B cell (primary cell): ENCODE results near the gene TAS2R19. TPM values are rescaled to one million over a fixed set of nuclear protein-coding genes. Genes with fewer than 3 reads are reported as not detected.

Experiments
- ATAC-seq: fragments of 200-7000 bp; cut with Tn5 transposase; one replicate; pipeline ENCODE4 v1.10.0; 2021; ENCODE audit warnings: low read depth, mild to moderate bottlenecking, moderate number of reproducible peaks, moderate library complexity
- CTCF ChIA-PET: fragments of 350-600 bp; sonication (Branson Sonifier 250); formaldehyde crosslinking; loops from one replicate; lab custom pipeline; 2021; ENCODE audit warnings: antibody characterized with exemption, inconsistent platforms; lab: Charles Lee
- POLR2A ChIA-PET: fragments of 350-600 bp; sonication (Branson Sonifier 250); formaldehyde crosslinking; loops from one replicate; lab custom pipeline; 2021; ENCODE audit warnings: antibody characterized with exemption; lab: Charles Lee
- DNase-seq: peaks from one replicate; pipeline ENCODE4 v3.0.0; 2013
- H2AFZ ChIP-seq: 2 replicates; pipeline ENCODE4 v1.6.1; 2012; ENCODE audit warnings: mild to moderate bottlenecking, low read depth, low read length; ENCODE audit not compliant: insufficient read depth, poor library complexity, severe bottlenecking
- H3K27ac ChIP-seq, 2 donors: 1 replicate in 1 of 2; 2 replicates in 1 of 2; pipeline ENCODE4 v1.5.1; 2012 to 2013; ENCODE audit warnings: low read length in 2 of 2, mild to moderate bottlenecking in 2 of 2, moderate library complexity in 1 of 2
- H3K27me3 ChIP-seq, 4 experiments: fragments of 200-600 bp in 1 of 4; sonication (generic) in 1 of 4; replicated peaks in 1 of 4; 1 replicate in 2 of 4; 2 replicates in 2 of 4; pipeline versions ENCODE4 v1.6.1 to v1.7.0; 2013 to 2016; ENCODE audit warnings: low read length in 3 of 4, mild to moderate bottlenecking in 2 of 4, mixed read lengths in 1 of 4, moderate library complexity in 1 of 4; ENCODE audit not compliant: insufficient read depth in 4 of 4, control insufficient read depth in 3 of 4; ENCODE audit errors: control extremely low read depth in 1 of 4
- H3K36me3 ChIP-seq, 2 experiments: replicated peaks in 1 of 2; 1 replicate in 1 of 2; 2 replicates in 1 of 2; pipeline versions ENCODE4 v1.6.1 to v1.7.1; 2013; ENCODE audit warnings: low read length in 1 of 2; ENCODE audit not compliant: insufficient read depth in 2 of 2, control insufficient read depth in 1 of 2; ENCODE audit errors: control extremely low read depth in 1 of 2, extremely low read depth in 1 of 2
- H3K4me1 ChIP-seq, 2 donors: fragments of 200-600 bp in 1 of 2; sonication (generic) in 1 of 2; 1 replicate in 1 of 2; 2 replicates in 1 of 2; pipeline versions ENCODE4 v1.5.1 to v1.6.1; 2013 to 2017; ENCODE audit warnings: low read length in 2 of 2; ENCODE audit not compliant: control insufficient read depth in 2 of 2, insufficient read depth in 2 of 2
- H3K4me2 ChIP-seq: replicated peaks from 2 replicates; pipeline ENCODE3; 2012; ENCODE audit warnings: mild to moderate bottlenecking, low read depth, low read length; ENCODE audit not compliant: poor library complexity, severe bottlenecking
- H3K4me3 ChIP-seq, 5 experiments: fragments of 200-600 bp in 1 of 5; sonication (generic) in 1 of 5; 1 replicate in 3 of 5; 2 replicates in 2 of 5; pipeline versions ENCODE4 v1.5.1 to v1.7.0; 2011 to 2016; ENCODE audit warnings: low read length in 4 of 5, mild to moderate bottlenecking in 4 of 5, low read depth in 2 of 5, control low read depth in 1 of 5, moderate library complexity in 1 of 5; ENCODE audit not compliant: insufficient read depth in 1 of 5; ENCODE audit errors: control extremely low read depth in 1 of 5, extremely low read depth in 1 of 5
- H3K79me2 ChIP-seq: fragments of 200-600 bp; sonication (generic); one replicate; pipeline ENCODE4 v1.6.0; 2016; ENCODE audit warnings: low read length; ENCODE audit not compliant: control insufficient read depth, insufficient read depth
- H3K9ac ChIP-seq: fragments of 200-600 bp; sonication (generic); 2 replicates; pipeline ENCODE4 v1.6.1; 2017; ENCODE audit warnings: mild to moderate bottlenecking, low read length, moderate library complexity
- H3K9me3 ChIP-seq, 3 donors: one replicate each; pipeline versions ENCODE4 v1.6.1 to v1.7.1; 2013; ENCODE audit warnings: low read length in 2 of 3; ENCODE audit not compliant: control insufficient read depth in 2 of 3, insufficient read depth in 1 of 3; ENCODE audit errors: control extremely low read depth in 1 of 3
- H4K20me1 ChIP-seq: 2 replicates; pipeline ENCODE4 v1.6.0; 2012; ENCODE audit warnings: mild to moderate bottlenecking, low read length; ENCODE audit not compliant: insufficient read depth, control insufficient read depth, poor library complexity, severe bottlenecking
- H3K27ac Mint-ChIP-seq: one replicate; pipeline ENCODE4 v1.8.0; 2021; ENCODE audit warnings: mixed read lengths
- H3K27me3 Mint-ChIP-seq: one replicate; pipeline ENCODE4 v1.8.0; 2021; ENCODE audit warnings: mixed read lengths
- H3K4me1 Mint-ChIP-seq: one replicate; pipeline ENCODE4 v1.8.0; 2021; ENCODE audit warnings: mixed read lengths
- H3K4me3 Mint-ChIP-seq: one replicate; pipeline ENCODE4 v1.8.0; 2021; ENCODE audit warnings: mixed read lengths
- H3K9me3 Mint-ChIP-seq: one replicate; pipeline ENCODE4 v1.8.0; 2022; ENCODE audit warnings: mixed read lengths; ENCODE audit not compliant: insufficient read depth
- EZH2 ChIP-seq: IDR thresholded peaks from 2 replicates; pipeline ENCODE4 v1.6.1; 2012; ENCODE audit warnings: borderline replicate concordance, low read depth, mild to moderate bottlenecking, moderate library complexity, low read length; ENCODE audit not compliant: insufficient read depth, poor library complexity, severe bottlenecking
- WGBS: methylation state at CpG from one replicate; pipeline ENCODE4 v1.1.5; 2013; ENCODE audit warnings: missing lambda C conversion rate; ENCODE audit not compliant: insufficient coverage; 5-methylcytosine and 5-hydroxymethylcytosine counted together
- intact Hi-C: fragments of 100-400 bp; cut with micrococcal nuclease; formaldehyde crosslinking; loops from one replicate; pipeline ENCODE4 v1.10.0; 2022
- polyA plus RNA-seq: library from polyadenylated mRNA; depleted of rRNA; stranded (reverse); fragments of >200 nt; gene quantifications from 2 replicates; pipeline ENCODE4 v1.2.3, GENCODE V29; 2012
- total RNA-seq, 2 donors: library from RNA; stranded (reverse); fragments of 120-200 nt in 1 of 2; gene quantifications; 1 replicate in 1 of 2; 2 replicates in 1 of 2; pipeline versions ENCODE4 v1.2.3 to v1.2.4, GENCODE V29; 2013 to 2022
- TF ChIP-seq, protein P1 (sequence below): fragments of 200-600 bp; IDR thresholded peaks from one replicate; pipeline ENCODE4 v1.8.0; 2022; ENCODE audit warnings: antibody characterized with exemption, mild to moderate bottlenecking

TAS2R19 gene
- total and polyA plus RNA-seq, 2 donors (not counting 1 experiment from before 2014, with no cell fraction given), result 0.34 to 5.7 TPM

DNA sequence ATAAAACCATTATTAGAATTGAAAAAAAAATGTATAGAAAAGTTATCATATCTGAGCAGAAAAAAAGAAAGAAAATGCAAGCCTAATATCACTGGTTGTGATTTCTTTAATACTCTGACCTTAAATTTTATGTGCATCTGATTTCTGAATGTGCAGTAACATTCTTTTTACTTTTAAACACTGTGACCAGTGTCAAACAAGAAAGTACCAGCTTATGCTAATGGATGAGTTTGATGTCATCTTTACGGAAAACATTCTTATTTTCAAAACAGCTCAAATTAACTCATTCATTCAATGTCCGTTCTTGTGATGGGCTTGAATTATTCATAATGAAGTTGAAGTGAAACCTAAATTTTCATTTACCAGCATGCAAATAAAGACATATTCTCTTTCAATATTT lies 35.6 kb downstream of the TAS2R19 start, which contains the start of gene TAS2R50:
Gene TAS2R50, minus strand, starts transcription at position 101 of the 400 bp plus-strand sequence. Its CDS starts 52 bp downstream, at position 49.
- no peaks in the 10 kb centered on the region for H3K27me3 Mint-ChIP-seq
- Histone ChIP-seq H3K36me3 (peaks cover 0 to 4% of the 10 kb centered on the region in 2 experiments), H3K9ac (no peak within 1 kb of the TSS), H2AFZ (no peak within 1 kb of the TSS), H3K4me1 (no peaks in the 10 kb centered on the region), H3K79me2 (no peaks in the 10 kb centered on the region), H4K20me1 (no peaks in the 10 kb centered on the region), H3K4me3 (no peak within 1 kb of the TSS), H3K27me3 (no peaks in the 10 kb centered on the region), H3K9me3 (peaks cover 0 to 4% (median 0%) of the 10 kb centered on the region in 3 donors), H3K4me2 (no peak within 1 kb of the TSS), H3K27ac (no peak within 1 kb of the TSS)
- ChIA-PET POLR2A (no interaction called here), CTCF (no interaction called here)
- peaks cover 3% of the 10 kb centered on the region for H3K4me1 Mint-ChIP-seq
- H3K9me3 Mint-ChIP-seq, result no peaks in the 10 kb centered on the region
- WGBS, result no CpG with 5 or more reads among the region's 2 CpGs
- no peak for TF ChIP-seq EZH2
- TF ChIP-seq, protein P1, sequence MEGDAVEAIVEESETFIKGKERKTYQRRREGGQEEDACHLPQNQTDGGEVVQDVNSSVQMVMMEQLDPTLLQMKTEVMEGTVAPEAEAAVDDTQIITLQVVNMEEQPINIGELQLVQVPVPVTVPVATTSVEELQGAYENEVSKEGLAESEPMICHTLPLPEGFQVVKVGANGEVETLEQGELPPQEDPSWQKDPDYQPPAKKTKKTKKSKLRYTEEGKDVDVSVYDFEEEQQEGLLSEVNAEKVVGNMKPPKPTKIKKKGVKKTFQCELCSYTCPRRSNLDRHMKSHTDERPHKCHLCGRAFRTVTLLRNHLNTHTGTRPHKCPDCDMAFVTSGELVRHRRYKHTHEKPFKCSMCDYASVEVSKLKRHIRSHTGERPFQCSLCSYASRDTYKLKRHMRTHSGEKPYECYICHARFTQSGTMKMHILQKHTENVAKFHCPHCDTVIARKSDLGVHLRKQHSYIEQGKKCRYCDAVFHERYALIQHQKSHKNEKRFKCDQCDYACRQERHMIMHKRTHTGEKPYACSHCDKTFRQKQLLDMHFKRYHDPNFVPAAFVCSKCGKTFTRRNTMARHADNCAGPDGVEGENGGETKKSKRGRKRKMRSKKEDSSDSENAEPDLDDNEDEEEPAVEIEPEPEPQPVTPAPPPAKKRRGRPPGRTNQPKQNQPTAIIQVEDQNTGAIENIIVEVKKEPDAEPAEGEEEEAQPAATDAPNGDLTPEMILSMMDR, result no peak
- H3K4me3 Mint-ChIP-seq, result no peak within 1 kb of the TSS
- H3K27ac Mint-ChIP-seq, result no peak within 1 kb of the TSS
- ATAC-seq, result no peak
- DNase-seq, result no peak
- intact Hi-C loops, result no loop called here

DNA sequence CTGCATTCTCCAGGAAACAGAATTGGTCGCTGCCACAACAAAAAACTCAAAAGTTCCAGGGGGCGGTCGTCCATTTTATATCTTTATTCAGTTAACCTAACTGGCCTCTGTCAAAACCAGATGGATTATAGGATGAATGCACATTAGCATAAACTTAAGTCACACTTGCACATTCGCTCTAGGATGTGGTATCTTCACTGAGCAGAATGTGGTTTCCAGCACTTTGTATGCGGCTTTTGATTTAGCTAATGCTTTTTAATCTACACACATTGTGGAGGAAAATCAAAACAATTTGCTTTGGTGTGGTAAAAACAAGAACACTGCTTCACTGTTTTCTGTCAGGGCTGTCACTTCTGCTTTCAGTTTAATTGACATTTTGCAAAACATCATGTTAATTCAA lies 40.2 kb downstream of the TAS2R19 start:
- H3K27ac ChIP-seq, result no peak overlapping the region
- no peak overlapping the region for H3K4me3 ChIP-seq
- H3K4me1 ChIP-seq, result no peaks in the 10 kb centered on the region
- WGBS, result 92% methylated on average over 2 of the region's 5 CpGs
- intact Hi-C loops, result no loop called here
- H3K79me2 ChIP-seq, result no peaks in the 10 kb centered on the region
- H4K20me1 ChIP-seq, result no peaks in the 10 kb centered on the region
- ChIA-PET POLR2A (no interaction called here), CTCF (no interaction called here)
- H3K27me3 ChIP-seq, result no peaks in the 10 kb centered on the region
- no peak for ATAC-seq
- no peak overlapping the region for H3K4me2 ChIP-seq
- H3K9me3 ChIP-seq, result no peaks in the 10 kb centered on the region
- Mint-ChIP-seq H3K27me3 (no peaks in the 10 kb centered on the region), H3K4me3 (no peak overlapping the region), H3K4me1 (peaks cover 3% of the 10 kb centered on the region), H3K27ac (no peak overlapping the region), H3K9me3 (no peaks in the 10 kb centered on the region)
- TF ChIP-seq EZH2, result no peak
- TF ChIP-seq, protein P1, result no peak
- no peak overlapping the region for H3K9ac ChIP-seq
- no peak overlapping the region for H2AFZ ChIP-seq
- H3K36me3 ChIP-seq, result no peaks in the 10 kb centered on the region
- no peak for DNase-seq
